HepG2 (cell line): ENCODE measurements around the gene KLC4. TPM values are rescaled to one million over a fixed set of nuclear protein-coding genes. Genes with fewer than 3 reads are reported as not detected.

Experiments used
- KDM5A ChIP-seq: fragments of 200-600 bp; sonication (generic); IDR thresholded peaks from 2 replicates; pipeline ENCODE4 v1.7.0; 2018; ENCODE audit warnings: antibody characterized with exemption, mild to moderate bottlenecking, low read length, borderline replicate concordance
- SIN3B ChIP-seq: fragments of 150-350 bp; IDR thresholded peaks from 2 replicates; pipeline ENCODE4 v1.6.1; 2014; ENCODE audit warnings: low read length
- SRF ChIP-seq: IDR thresholded peaks from 2 replicates; pipeline ENCODE4 v1.6.1; 2011; ENCODE audit warnings: mild to moderate bottlenecking, low read depth, low read length, moderate library complexity
- ZKSCAN8 ChIP-seq: IDR thresholded peaks from 2 replicates; pipeline ENCODE4 v1.6.1; 2016; ENCODE audit warnings: borderline replicate concordance, missing genetic modification reagents, missing compliant biosample characterization
- ZNF407 ChIP-seq: sonication (generic); formaldehyde crosslinking; IDR thresholded peaks from one replicate; pipeline ENCODE4 v1.5.1; 2020; ENCODE audit warnings: mild to moderate bottlenecking, missing genetic modification reagents; ENCODE audit errors: not compliant biosample characterization
- polyA plus RNA-seq, 8 experiments: library from polyadenylated mRNA; depleted of rRNA in 3 of 8; stranded (reverse) in 7 of 8; unstranded in 1 of 8; fragments of >200 nt; fragmentation: Illumina TruSeq in 4 of 8; extraction: Trizol in 4 of 8; gene quantifications; 2 replicates each; pipeline versions ENCODE4 v1.2.1 to v1.2.3, GENCODE V29; 2011 to 2016; ENCODE audit warnings: low read depth in 4 of 8, missing spikeins in 1 of 8, mixed read lengths in 1 of 8; ENCODE audit not compliant: insufficient read depth in 1 of 8
- total RNA-seq, 5 experiments: library from RNA; depleted of rRNA; stranded (reverse); fragments of >200 nt; fragmentation: Illumina TruSeq; extraction: Trizol; gene quantifications; 2 replicates each; pipeline ENCODE4 v1.2.3, GENCODE V29; 2016; ENCODE audit warnings: low read depth in 1 of 5
- TF ChIP-seq, protein P1 (sequence below): sonication (generic); formaldehyde crosslinking; IDR thresholded peaks from 2 replicates; pipeline ENCODE4 v1.4.0; 2020; ENCODE audit warnings: mild to moderate bottlenecking, missing genetic modification reagents
- TF ChIP-seq, protein P2 (sequence below): sonication (generic); formaldehyde crosslinking; IDR thresholded peaks from 2 replicates; pipeline ENCODE4 v1.4.0; 2020; ENCODE audit warnings: missing genetic modification reagents, mild to moderate bottlenecking, borderline replicate concordance
- TF ChIP-seq, protein P3 (sequence below): sonication (generic); formaldehyde crosslinking; IDR thresholded peaks from 2 replicates; pipeline ENCODE4 v1.8.1; 2023; ENCODE audit warnings: missing genetic modification reagents, mild to moderate bottlenecking, borderline replicate concordance
- TF ChIP-seq, protein P4 (sequence below): sonication (generic); formaldehyde crosslinking; IDR thresholded peaks from 2 replicates; pipeline ENCODE4 v1.4.0; 2020; ENCODE audit warnings: missing genetic modification reagents

The KLC4 gene
- total and polyA plus RNA-seq, 2 of the 13 experiments (the other 11 are each of a cell fraction or from before 2014, with no cell fraction given) = 45.4 to 70.4 TPM

DNA sequence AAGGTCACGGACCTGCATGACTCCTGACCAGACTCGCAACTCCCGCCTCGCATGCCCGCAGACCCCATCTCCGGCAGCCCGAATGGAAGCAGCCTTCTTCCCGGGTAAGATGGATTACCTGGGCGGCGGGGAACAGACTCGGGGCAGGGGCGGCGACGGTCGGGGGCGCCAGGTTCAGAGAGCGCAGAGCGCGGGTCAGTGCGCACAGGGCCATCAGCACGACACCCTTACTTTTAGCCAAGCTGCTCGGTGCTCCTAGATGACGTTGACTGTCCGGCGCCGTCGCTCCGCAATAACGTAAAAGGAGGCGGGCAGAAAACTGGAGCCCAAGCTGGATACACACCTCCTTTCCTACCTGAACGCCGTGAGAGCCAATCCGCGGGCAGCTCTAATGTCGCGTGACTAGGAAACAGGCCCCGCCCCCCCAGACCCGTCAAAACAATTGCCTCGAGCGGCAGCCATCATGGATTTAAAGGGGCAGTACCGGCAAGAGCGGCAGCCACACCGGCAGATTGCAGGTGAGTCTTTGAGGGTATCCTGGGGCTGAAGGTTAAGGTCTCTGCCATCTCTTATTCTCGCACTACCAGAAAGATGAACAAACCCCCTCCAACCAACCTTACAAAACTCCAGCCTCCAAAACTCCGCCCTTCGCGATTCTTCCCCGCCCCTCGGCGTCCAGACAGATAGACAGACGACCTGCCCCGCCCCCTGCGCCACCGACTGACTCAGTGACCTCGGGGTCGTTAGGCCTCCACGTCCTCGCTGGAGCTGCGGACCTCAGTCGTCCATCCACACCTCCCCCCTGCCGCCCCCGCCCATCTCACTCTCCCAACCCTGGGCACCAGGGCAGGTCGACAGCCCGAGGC is at the start of gene KLC4, which contains the start of gene MRPL2 (continued):
- TF ChIP-seq ZNF407 (CRISPR knock-in tag) = no peak
- TF ChIP-seq, protein P1, sequence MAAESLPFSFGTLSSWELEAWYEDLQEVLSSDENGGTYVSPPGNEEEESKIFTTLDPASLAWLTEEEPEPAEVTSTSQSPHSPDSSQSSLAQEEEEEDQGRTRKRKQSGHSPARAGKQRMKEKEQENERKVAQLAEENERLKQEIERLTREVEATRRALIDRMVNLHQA (CRISPR knock-in tag) = no peak
- TF ChIP-seq SIN3B = peak; percentile 96
- TF ChIP-seq, protein P2, sequence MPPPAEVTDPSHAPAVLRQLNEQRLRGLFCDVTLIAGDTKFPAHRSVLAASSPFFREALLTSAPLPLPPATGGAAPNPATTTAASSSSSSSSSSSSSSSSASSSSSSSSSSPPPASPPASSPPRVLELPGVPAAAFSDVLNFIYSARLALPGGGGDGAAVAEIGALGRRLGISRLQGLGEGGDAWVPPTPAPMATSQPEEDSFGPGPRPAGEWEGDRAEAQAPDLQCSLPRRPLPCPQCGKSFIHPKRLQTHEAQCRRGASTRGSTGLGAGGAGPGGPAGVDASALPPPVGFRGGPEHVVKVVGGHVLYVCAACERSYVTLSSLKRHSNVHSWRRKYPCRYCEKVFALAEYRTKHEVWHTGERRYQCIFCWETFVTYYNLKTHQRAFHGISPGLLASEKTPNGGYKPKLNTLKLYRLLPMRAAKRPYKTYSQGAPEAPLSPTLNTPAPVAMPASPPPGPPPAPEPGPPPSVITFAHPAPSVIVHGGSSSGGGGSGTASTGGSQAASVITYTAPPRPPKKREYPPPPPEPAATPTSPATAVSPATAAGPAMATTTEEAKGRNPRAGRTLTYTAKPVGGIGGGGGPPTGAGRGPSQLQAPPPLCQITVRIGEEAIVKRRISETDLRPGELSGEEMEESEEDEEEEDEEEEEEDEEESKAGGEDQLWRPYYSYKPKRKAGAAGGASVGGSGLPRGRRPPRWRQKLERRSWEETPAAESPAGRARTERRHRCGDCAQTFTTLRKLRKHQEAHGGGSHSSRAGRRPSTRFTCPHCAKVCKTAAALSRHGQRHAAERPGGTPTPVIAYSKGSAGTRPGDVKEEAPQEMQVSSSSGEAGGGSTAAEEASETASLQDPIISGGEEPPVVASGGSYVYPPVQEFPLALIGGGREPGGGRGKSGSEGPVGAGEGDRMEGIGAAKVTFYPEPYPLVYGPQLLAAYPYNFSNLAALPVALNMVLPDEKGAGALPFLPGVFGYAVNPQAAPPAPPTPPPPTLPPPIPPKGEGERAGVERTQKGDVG (CRISPR knock-in tag) = no peak
- TF ChIP-seq, protein P3, sequence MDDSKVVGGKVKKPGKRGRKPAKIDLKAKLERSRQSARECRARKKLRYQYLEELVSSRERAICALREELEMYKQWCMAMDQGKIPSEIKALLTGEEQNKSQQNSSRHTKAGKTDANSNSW (CRISPR knock-in tag) = peak; percentile 34; the same call in 1 of the 2 replicates
- peak; percentile 99 for TF ChIP-seq KDM5A
- TF ChIP-seq, protein P4, sequence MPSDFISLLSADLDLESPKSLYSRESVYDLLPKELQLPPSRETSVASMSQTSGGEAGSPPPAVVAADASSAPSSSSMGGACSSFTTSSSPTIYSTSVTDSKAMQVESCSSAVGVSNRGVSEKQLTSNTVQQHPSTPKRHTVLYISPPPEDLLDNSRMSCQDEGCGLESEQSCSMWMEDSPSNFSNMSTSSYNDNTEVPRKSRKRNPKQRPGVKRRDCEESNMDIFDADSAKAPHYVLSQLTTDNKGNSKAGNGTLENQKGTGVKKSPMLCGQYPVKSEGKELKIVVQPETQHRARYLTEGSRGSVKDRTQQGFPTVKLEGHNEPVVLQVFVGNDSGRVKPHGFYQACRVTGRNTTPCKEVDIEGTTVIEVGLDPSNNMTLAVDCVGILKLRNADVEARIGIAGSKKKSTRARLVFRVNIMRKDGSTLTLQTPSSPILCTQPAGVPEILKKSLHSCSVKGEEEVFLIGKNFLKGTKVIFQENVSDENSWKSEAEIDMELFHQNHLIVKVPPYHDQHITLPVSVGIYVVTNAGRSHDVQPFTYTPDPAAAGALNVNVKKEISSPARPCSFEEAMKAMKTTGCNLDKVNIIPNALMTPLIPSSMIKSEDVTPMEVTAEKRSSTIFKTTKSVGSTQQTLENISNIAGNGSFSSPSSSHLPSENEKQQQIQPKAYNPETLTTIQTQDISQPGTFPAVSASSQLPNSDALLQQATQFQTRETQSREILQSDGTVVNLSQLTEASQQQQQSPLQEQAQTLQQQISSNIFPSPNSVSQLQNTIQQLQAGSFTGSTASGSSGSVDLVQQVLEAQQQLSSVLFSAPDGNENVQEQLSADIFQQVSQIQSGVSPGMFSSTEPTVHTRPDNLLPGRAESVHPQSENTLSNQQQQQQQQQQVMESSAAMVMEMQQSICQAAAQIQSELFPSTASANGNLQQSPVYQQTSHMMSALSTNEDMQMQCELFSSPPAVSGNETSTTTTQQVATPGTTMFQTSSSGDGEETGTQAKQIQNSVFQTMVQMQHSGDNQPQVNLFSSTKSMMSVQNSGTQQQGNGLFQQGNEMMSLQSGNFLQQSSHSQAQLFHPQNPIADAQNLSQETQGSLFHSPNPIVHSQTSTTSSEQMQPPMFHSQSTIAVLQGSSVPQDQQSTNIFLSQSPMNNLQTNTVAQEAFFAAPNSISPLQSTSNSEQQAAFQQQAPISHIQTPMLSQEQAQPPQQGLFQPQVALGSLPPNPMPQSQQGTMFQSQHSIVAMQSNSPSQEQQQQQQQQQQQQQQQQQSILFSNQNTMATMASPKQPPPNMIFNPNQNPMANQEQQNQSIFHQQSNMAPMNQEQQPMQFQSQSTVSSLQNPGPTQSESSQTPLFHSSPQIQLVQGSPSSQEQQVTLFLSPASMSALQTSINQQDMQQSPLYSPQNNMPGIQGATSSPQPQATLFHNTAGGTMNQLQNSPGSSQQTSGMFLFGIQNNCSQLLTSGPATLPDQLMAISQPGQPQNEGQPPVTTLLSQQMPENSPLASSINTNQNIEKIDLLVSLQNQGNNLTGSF (CRISPR knock-in tag) = no peak
- TF ChIP-seq SRF = peak; percentile 80
- TF ChIP-seq ZKSCAN8 (CRISPR knock-in tag) = no peak; the same call in 1 of the 2 replicates
